ENCODE data around the gene FHIP1B.

FHIP1B gene

DNA sequence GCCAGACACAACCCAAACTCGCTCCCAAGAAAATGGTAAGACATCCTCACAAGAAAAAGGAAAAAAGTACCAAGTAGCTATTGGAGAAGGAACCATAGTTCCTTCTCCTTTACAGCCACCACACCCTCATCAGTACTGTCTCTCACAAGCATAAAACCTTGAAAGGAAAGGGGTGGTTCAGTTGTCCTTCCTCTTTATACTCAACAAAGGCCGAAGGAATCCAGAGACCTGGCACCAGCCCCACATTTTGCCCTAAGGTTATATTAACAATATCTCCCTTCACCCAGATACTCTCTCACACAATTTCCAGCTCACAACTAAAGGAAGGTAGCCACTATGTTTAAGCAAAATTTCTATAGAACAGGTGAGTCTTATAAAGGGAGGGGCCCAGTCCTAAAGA, 8.5 kb downstream of the FHIP1B start:
- Histone ChIP-seq H3K4me3 (ENCODE audit: low read length) (no peak overlapping the region), H3K79me2 (ENCODE audit: low read length) (peaks cover 59% of the 10 kb centered on the region), H3K9ac (ENCODE audit: low read length) (no peak overlapping the region), H3K27me3 (replicated peaks; ENCODE audit: insufficient read depth, low read length) (no peaks in the 10 kb centered on the region), H3K27ac (ENCODE audit: low read length) (no peak overlapping the region), H2AFZ (ENCODE audit: low read length) (no peak overlapping the region), H3K4me2 (ENCODE audit: low read depth, low read length) (no peak overlapping the region), H3F3A (ENCODE audit: insufficient read depth, low read length) (no peaks in the 10 kb centered on the region), H4K20me1 (ENCODE audit: insufficient read depth, low read length) (no peaks in the 10 kb centered on the region), H3K36me3 (replicated peaks; ENCODE audit: insufficient read depth, low read length) (no peaks in the 10 kb centered on the region), H3K4me1 (ENCODE audit: low read length) (no peaks in the 10 kb centered on the region), H3K9me3 (replicated peaks; ENCODE audit: insufficient read depth, low read length) (no peaks in the 10 kb centered on the region), H3K9me2 (replicated peaks; ENCODE audit: insufficient read depth, low read length) (no peaks in the 10 kb centered on the region)
- DNase-seq: no peak
- no peak for TF ChIP-seq EZH2 (optimal IDR thresholded peaks at IDR 0.05; ENCODE audit: low read depth, low read length)

DNA sequence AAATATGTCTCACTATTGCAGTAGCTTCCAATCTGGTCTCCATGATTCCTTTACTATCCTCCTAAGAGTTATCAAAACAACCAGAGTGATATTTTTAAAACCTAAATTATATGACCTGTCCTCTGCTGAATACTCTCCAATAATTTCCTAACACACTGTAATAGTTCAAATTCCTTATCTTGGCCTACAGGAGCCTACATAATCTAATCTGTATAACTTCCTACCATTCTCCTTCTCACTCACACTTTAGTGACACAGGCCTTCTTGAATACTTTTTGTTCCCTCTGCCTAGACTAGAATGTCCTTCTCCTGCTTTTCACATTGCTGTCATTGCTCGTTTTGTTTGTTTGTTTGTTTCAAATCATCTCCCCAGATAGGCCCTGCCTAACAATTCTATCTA, 9.4 kb downstream of the FHIP1B start:
- Histone ChIP-seq H3K4me1 (ENCODE audit: low read length) (no peaks in the 10 kb centered on the region), H2AFZ (ENCODE audit: low read length) (no peak overlapping the region), H3K9me3 (replicated peaks; ENCODE audit: insufficient read depth, low read length) (no peaks in the 10 kb centered on the region), H4K20me1 (ENCODE audit: insufficient read depth, low read length) (no peaks in the 10 kb centered on the region), H3K27ac (ENCODE audit: low read length) (no peak overlapping the region), H3K4me3 (ENCODE audit: low read length) (no peak overlapping the region), H3K36me3 (replicated peaks; ENCODE audit: insufficient read depth, low read length) (no peaks in the 10 kb centered on the region), H3K4me2 (ENCODE audit: low read depth, low read length) (no peak overlapping the region), H3K79me2 (ENCODE audit: low read length) (peaks cover 50% of the 10 kb centered on the region), H3K27me3 (replicated peaks; ENCODE audit: insufficient read depth, low read length) (no peaks in the 10 kb centered on the region), H3K9ac (ENCODE audit: low read length) (no peak overlapping the region), H3K9me2 (replicated peaks; ENCODE audit: insufficient read depth, low read length) (no peaks in the 10 kb centered on the region), H3F3A (ENCODE audit: insufficient read depth, low read length) (no peaks in the 10 kb centered on the region)
- TF ChIP-seq EZH2phosphoT487 (IDR thresholded peaks at IDR 0.05; ENCODE audit: low read length): no peak
- TF ChIP-seq EZH2 (optimal IDR thresholded peaks at IDR 0.05; ENCODE audit: low read depth, low read length): no peak
- TF ChIP-seq, protein P1, sequence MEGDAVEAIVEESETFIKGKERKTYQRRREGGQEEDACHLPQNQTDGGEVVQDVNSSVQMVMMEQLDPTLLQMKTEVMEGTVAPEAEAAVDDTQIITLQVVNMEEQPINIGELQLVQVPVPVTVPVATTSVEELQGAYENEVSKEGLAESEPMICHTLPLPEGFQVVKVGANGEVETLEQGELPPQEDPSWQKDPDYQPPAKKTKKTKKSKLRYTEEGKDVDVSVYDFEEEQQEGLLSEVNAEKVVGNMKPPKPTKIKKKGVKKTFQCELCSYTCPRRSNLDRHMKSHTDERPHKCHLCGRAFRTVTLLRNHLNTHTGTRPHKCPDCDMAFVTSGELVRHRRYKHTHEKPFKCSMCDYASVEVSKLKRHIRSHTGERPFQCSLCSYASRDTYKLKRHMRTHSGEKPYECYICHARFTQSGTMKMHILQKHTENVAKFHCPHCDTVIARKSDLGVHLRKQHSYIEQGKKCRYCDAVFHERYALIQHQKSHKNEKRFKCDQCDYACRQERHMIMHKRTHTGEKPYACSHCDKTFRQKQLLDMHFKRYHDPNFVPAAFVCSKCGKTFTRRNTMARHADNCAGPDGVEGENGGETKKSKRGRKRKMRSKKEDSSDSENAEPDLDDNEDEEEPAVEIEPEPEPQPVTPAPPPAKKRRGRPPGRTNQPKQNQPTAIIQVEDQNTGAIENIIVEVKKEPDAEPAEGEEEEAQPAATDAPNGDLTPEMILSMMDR (IDR thresholded peaks at IDR 0.05; ENCODE audit: low read length): no peak
- no peak for DNase-seq

DNA sequence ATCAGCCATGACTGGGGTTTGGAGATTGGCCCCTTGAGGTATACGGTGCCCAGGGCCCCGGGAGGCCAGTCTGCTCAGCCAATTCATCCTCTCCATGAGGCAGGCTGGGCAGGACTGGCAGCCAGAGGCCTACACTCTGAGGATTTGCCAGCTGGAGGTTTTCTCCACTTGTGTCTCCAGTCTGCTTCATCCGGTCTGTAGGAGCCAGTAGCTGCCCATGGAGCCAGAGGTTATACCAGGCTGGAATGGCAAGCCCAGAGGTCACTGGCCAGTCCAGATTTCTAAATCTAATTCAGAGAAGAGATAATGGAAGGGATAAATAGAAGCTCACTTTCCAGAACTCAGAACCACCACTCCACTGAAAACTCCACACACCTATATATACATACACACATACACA, 10.0 kb downstream of the FHIP1B start:
- Histone ChIP-seq H3K4me2 (ENCODE audit: low read depth, low read length) (no peak overlapping the region), H3K27ac (ENCODE audit: low read length) (no peak overlapping the region), H3K27me3 (replicated peaks; ENCODE audit: insufficient read depth, low read length) (no peaks in the 10 kb centered on the region), H4K20me1 (ENCODE audit: insufficient read depth, low read length) (no peaks in the 10 kb centered on the region), H3F3A (ENCODE audit: insufficient read depth, low read length) (no peaks in the 10 kb centered on the region), H3K36me3 (replicated peaks; ENCODE audit: insufficient read depth, low read length) (no peaks in the 10 kb centered on the region), H3K9ac (ENCODE audit: low read length) (no peak overlapping the region), H3K9me3 (replicated peaks; ENCODE audit: insufficient read depth, low read length) (no peaks in the 10 kb centered on the region), H3K9me2 (replicated peaks; ENCODE audit: insufficient read depth, low read length) (no peaks in the 10 kb centered on the region), H2AFZ (ENCODE audit: low read length) (no peak overlapping the region), H3K79me2 (ENCODE audit: low read length) (peaks cover 44% of the 10 kb centered on the region), H3K4me1 (ENCODE audit: low read length) (no peaks in the 10 kb centered on the region), H3K4me3 (ENCODE audit: low read length) (no peak overlapping the region)
- TF ChIP-seq, protein P1 (IDR thresholded peaks at IDR 0.05; ENCODE audit: low read length): no peak
- TF ChIP-seq EZH2 (optimal IDR thresholded peaks at IDR 0.05; ENCODE audit: low read depth, low read length): no peak
- no peak for DNase-seq

DNA sequence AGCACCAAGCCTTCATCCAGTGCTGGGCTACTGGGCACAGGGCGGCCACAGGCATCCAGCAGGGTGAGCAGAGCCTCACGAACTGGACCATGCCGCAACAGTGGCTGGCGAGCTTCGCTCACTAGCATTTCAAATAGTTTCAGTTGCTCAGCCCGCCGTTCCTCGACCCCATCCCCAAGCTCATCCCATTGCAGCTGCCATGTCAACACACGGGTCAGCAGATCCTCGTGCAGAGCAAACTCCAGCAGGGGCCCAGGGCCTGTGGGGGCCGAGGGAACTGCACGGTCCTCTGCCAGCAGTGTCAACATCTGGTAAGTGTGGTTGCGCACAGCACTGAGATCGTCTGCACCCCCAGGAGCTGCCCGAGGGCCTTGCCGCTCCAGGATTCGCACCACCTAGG, 10.6 kb downstream of the FHIP1B start:
- Histone ChIP-seq H3K4me2 (ENCODE audit: low read depth, low read length) (no peak overlapping the region), H3K4me3 (ENCODE audit: low read length) (no peak overlapping the region), H3K36me3 (replicated peaks; ENCODE audit: insufficient read depth, low read length) (no peaks in the 10 kb centered on the region), H3K9me3 (replicated peaks; ENCODE audit: insufficient read depth, low read length) (no peaks in the 10 kb centered on the region), H3K9me2 (replicated peaks; ENCODE audit: insufficient read depth, low read length) (no peaks in the 10 kb centered on the region), H4K20me1 (ENCODE audit: insufficient read depth, low read length) (no peaks in the 10 kb centered on the region), H3K27ac (ENCODE audit: low read length) (no peak overlapping the region), H3K79me2 (ENCODE audit: low read length) (peaks cover 38% of the 10 kb centered on the region), H3F3A (ENCODE audit: insufficient read depth, low read length) (no peaks in the 10 kb centered on the region), H3K4me1 (ENCODE audit: low read length) (no peaks in the 10 kb centered on the region), H3K9ac (ENCODE audit: low read length) (no peak overlapping the region), H3K27me3 (replicated peaks; ENCODE audit: insufficient read depth, low read length) (no peaks in the 10 kb centered on the region), H2AFZ (ENCODE audit: low read length) (no peak overlapping the region)
- TF ChIP-seq EZH2phosphoT487 (IDR thresholded peaks at IDR 0.05; ENCODE audit: low read length) (no peak), EZH2 (optimal IDR thresholded peaks at IDR 0.05; ENCODE audit: low read depth, low read length) (no peak)
- TF ChIP-seq, protein P1 (IDR thresholded peaks at IDR 0.05; ENCODE audit: low read length): no peak
- DNase-seq: no peak
